WTC11 (cell line): ENCODE measurements around the gene HINFP. TPM values are rescaled to one million over a fixed set of nuclear protein-coding genes. Genes with fewer than 3 reads are reported as not detected.
A peak's percentile ranks its signal among the peaks of the same experiment; 100 is the strongest.

Source experiments
- ATAC-seq: fragments of 200-7000 bp; cut with Tn5 transposase; 2 replicates; pipeline ENCODE4 v1.10.0; 2021; ENCODE audit warnings: mild to moderate bottlenecking, moderate library complexity
- CTCF ChIA-PET: fragments of 300-600 bp; sonication (Branson Sonifier 250); formaldehyde crosslinking; loops from one replicate; lab custom pipeline; 2021; ENCODE audit warnings: antibody characterized with exemption; lab: Charles Lee
- POLR2A ChIA-PET: fragments of 350-600 bp; sonication (Branson Sonifier 250); formaldehyde crosslinking; loops from one replicate; lab custom pipeline; 2021; ENCODE audit warnings: antibody characterized with exemption; lab: Charles Lee
- DNase-seq: peaks from one replicate; pipeline ENCODE4 v3.0.0; 2021; ENCODE audit warnings: low spot score
- H3K27ac Mint-ChIP-seq: 2 replicates; pipeline ENCODE4 v1.8.0; 2021; ENCODE audit warnings: mixed read lengths
- H3K27me3 Mint-ChIP-seq: 2 replicates; pipeline ENCODE4 v1.8.0; 2021; ENCODE audit warnings: low read depth, mild to moderate bottlenecking, moderate library complexity, mixed read lengths
- H3K36me3 Mint-ChIP-seq: 2 replicates; pipeline ENCODE4 v1.8.0; 2021; ENCODE audit warnings: mixed read lengths
- H3K4me1 Mint-ChIP-seq: 2 replicates; pipeline ENCODE4 v1.8.0; 2022; ENCODE audit warnings: mixed read lengths
- H3K4me3 Mint-ChIP-seq: 2 replicates; pipeline ENCODE4 v1.8.0; 2021; ENCODE audit warnings: mild to moderate bottlenecking, moderate library complexity, mixed read lengths
- H3K9me3 Mint-ChIP-seq: 2 replicates; pipeline ENCODE4 v1.8.0; 2021; ENCODE audit warnings: mixed read lengths
- CTCF ChIP-seq: fragments of 200-600 bp; IDR thresholded peaks from 2 replicates; pipeline ENCODE4 v1.8.0; 2022; ENCODE audit warnings: antibody characterized with exemption
- E2F1 ChIP-seq: sonication (generic); formaldehyde crosslinking; IDR thresholded peaks from 2 replicates; pipeline ENCODE4 v1.8.0; 2022; ENCODE audit warnings: mild to moderate bottlenecking, missing genetic modification reagents
- ESRRA ChIP-seq: sonication (generic); formaldehyde crosslinking; IDR thresholded peaks from 2 replicates; pipeline ENCODE4 v1.8.1; 2022; ENCODE audit warnings: mild to moderate bottlenecking, missing genetic modification reagents, borderline replicate concordance
- FOXP1 ChIP-seq: sonication (generic); formaldehyde crosslinking; IDR thresholded peaks from 2 replicates; pipeline ENCODE4 v1.8.0; 2022; ENCODE audit warnings: missing genetic modification reagents, mild to moderate bottlenecking, moderate library complexity, borderline replicate concordance
- HMGXB4 ChIP-seq: sonication (generic); formaldehyde crosslinking; IDR thresholded peaks from 2 replicates; pipeline ENCODE4 v1.8.1; 2023; ENCODE audit warnings: mild to moderate bottlenecking, moderate library complexity, missing genetic modification reagents
- JAZF1 ChIP-seq: fragments of 250-450 bp; sonication (Bioruptor Pico); IDR thresholded peaks from 2 replicates; pipeline ENCODE4 v1.9.0; 2021; ENCODE audit warnings: moderate library complexity, mild to moderate bottlenecking, inconsistent platforms
- JUN ChIP-seq: sonication (generic); formaldehyde crosslinking; IDR thresholded peaks from 2 replicates; pipeline ENCODE4 v1.8.0; 2023; ENCODE audit warnings: mild to moderate bottlenecking, missing genetic modification reagents
- KAT7 ChIP-seq: sonication (generic); formaldehyde crosslinking; IDR thresholded peaks from 2 replicates; pipeline ENCODE4 v1.8.1; 2023; ENCODE audit warnings: missing genetic modification reagents, mild to moderate bottlenecking, borderline replicate concordance
- MLX ChIP-seq: sonication (generic); formaldehyde crosslinking; IDR thresholded peaks from 2 replicates; pipeline ENCODE4 v1.8.1; 2023; ENCODE audit warnings: mild to moderate bottlenecking, missing genetic modification reagents, moderate library complexity
- NFATC4 ChIP-seq: fragments of 250-450 bp; sonication (Bioruptor Pico); IDR thresholded peaks from 2 replicates; pipeline ENCODE4 v1.9.0; 2021; ENCODE audit warnings: mild to moderate bottlenecking
- NFE2L1 ChIP-seq: sonication (generic); formaldehyde crosslinking; IDR thresholded peaks from 2 replicates; pipeline ENCODE4 v1.8.1; 2023; ENCODE audit warnings: missing genetic modification reagents
- NR1H2 ChIP-seq: sonication (generic); formaldehyde crosslinking; IDR thresholded peaks from 2 replicates; pipeline ENCODE4 v1.9.0; 2021; ENCODE audit warnings: mild to moderate bottlenecking, moderate library complexity, missing genetic modification reagents
- SOX15 ChIP-seq: fragments of 250-450 bp; sonication (Bioruptor Pico); IDR thresholded peaks from 2 replicates; pipeline ENCODE4 v1.9.0; 2021; ENCODE audit warnings: mild to moderate bottlenecking
- ZBTB21 ChIP-seq: sonication (generic); formaldehyde crosslinking; IDR thresholded peaks from 2 replicates; pipeline ENCODE4 v1.8.1; 2023; ENCODE audit warnings: mild to moderate bottlenecking, missing genetic modification reagents, borderline replicate concordance
- ZNF263 ChIP-seq: sonication (generic); formaldehyde crosslinking; IDR thresholded peaks from 2 replicates; pipeline ENCODE4 v1.8.1; 2022; ENCODE audit warnings: low read depth, mild to moderate bottlenecking, moderate library complexity, missing genetic modification reagents
- ZNF416 ChIP-seq: fragments of 250-450 bp; sonication (Bioruptor Pico); IDR thresholded peaks from 2 replicates; pipeline ENCODE4 v1.9.0; 2021; ENCODE audit warnings: mild to moderate bottlenecking, inconsistent platforms
- total RNA-seq: library from RNA; stranded (reverse); gene quantifications from 3 replicates; pipeline ENCODE4 v1.2.3, GENCODE V29; 2021
- TF ChIP-seq, protein P1 (sequence below): sonication (generic); formaldehyde crosslinking; IDR thresholded peaks from 2 replicates; pipeline ENCODE4 v1.8.1; 2023; ENCODE audit warnings: mild to moderate bottlenecking, missing genetic modification reagents
- TF ChIP-seq, protein P2 (sequence below): sonication (generic); formaldehyde crosslinking; IDR thresholded peaks from 2 replicates; pipeline ENCODE4 v1.8.0; 2022; ENCODE audit warnings: mild to moderate bottlenecking, missing genetic modification reagents
- TF ChIP-seq, protein P3 (sequence below): sonication (generic); formaldehyde crosslinking; conservative IDR thresholded peaks from 2 replicates; pipeline ENCODE4 v1.8.1; 2023; ENCODE audit warnings: mild to moderate bottlenecking, low read depth, missing genetic modification reagents, moderate library complexity
- TF ChIP-seq, protein P4 (sequence below): sonication (generic); formaldehyde crosslinking; IDR thresholded peaks from 2 replicates; pipeline ENCODE4 v1.8.1; 2022; ENCODE audit warnings: low read depth, missing genetic modification reagents, borderline replicate concordance

The HINFP gene
- total RNA-seq, 1 experiment from 2014 or later = 35.4 TPM

DNA sequence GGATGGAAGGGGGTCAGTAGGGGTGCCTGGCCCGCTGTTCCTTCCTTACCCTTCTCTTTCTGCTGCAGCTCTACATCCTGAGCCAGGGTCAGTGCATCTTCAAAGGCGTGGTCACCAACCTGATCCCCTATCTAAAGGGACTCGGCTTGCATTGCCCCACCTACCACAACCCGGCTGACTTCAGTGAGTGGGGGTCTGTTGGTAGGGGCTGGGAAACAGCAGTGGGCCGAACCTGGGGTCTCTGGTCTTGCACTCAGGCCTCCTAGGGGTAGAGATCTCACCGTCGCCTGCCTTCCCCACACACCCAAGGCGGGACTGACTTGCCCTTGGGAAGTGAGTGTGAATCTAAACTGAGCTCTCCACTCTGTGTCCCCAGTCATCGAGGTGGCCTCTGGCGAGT lies 35.1 kb downstream of the HINFP start:
- Mint-ChIP-seq H3K27me3 (peaks cover 10% of the 10 kb centered on the region), H3K9me3 (no peaks in the 10 kb centered on the region), H3K4me3 (no peak overlapping the region)
- TF ChIP-seq ESRRA (CRISPR knock-in tag) (no peak), E2F1 (CRISPR knock-in tag) (no peak), NFE2L1 (CRISPR knock-in tag) (no peak), CTCF (peak; percentile 3; the same call in 1 of the 2 replicates), FOXP1 (CRISPR knock-in tag) (no peak)
- TF ChIP-seq, all 79 proteins: peak for 1
- ChIA-PET CTCF (interaction anchor here (0.7 to 5.1 kb wide), 9 partner anchors 9 to 165 kb away, joined by 3 to 38 read pairs (median 4); partner anchors contain the start of gene NLRX1), POLR2A (no interaction called here)
- Mint-ChIP-seq H3K27ac (no peak overlapping the region), H3K36me3 (no peaks in the 10 kb centered on the region), H3K4me1 (peaks cover 12% of the 10 kb centered on the region)
- ATAC-seq (no peak), DNase-seq (no peak)

DNA sequence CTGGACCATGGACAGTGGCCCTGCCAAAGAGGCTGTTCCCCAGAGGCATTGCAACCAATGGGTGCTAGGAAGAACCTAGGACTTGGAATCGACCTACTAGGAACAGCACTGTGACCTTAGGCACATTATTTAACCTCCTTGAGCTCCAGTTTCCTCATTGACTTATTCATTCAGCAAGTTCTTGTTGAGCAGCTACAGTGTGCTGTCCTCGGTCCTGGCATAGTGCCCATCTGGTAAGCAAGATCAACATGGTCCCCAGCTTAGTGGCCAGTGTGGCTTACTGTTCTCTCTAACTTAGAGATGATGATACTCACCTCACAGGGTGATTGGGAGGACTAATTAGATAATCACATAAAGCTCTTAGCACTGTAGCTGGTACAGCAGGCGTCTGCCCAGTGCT lies 35.7 kb downstream of the HINFP start:
- TF ChIP-seq ZBTB21 (no peak), ZNF416 (CRISPR knock-in tag) (no peak), JUN (CRISPR knock-in tag) (no peak), JAZF1 (no peak)
- TF ChIP-seq, protein P1, sequence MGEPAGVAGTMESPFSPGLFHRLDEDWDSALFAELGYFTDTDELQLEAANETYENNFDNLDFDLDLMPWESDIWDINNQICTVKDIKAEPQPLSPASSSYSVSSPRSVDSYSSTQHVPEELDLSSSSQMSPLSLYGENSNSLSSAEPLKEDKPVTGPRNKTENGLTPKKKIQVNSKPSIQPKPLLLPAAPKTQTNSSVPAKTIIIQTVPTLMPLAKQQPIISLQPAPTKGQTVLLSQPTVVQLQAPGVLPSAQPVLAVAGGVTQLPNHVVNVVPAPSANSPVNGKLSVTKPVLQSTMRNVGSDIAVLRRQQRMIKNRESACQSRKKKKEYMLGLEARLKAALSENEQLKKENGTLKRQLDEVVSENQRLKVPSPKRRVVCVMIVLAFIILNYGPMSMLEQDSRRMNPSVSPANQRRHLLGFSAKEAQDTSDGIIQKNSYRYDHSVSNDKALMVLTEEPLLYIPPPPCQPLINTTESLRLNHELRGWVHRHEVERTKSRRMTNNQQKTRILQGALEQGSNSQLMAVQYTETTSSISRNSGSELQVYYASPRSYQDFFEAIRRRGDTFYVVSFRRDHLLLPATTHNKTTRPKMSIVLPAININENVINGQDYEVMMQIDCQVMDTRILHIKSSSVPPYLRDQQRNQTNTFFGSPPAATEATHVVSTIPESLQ (CRISPR knock-in tag) = no peak
- POLR2A ChIA-PET = no interaction called here
- no peak overlapping the region for H3K4me3 Mint-ChIP-seq
- no peak overlapping the region for H3K27ac Mint-ChIP-seq
- H3K4me1 Mint-ChIP-seq = peaks cover 12% of the 10 kb centered on the region
- DNase-seq (no peak), ATAC-seq (no peak)
- H3K9me3 Mint-ChIP-seq = no peaks in the 10 kb centered on the region
- peaks cover 5% of the 10 kb centered on the region for H3K27me3 Mint-ChIP-seq
- CTCF ChIA-PET = interaction anchor here (0.7 to 2.7 kb wide), 4 partner anchors 8 to 80 kb away, joined by 3 to 13 read pairs (median 8); no protein-coding TSS in a partner anchor
- H3K36me3 Mint-ChIP-seq = no peaks in the 10 kb centered on the region

GRCh38 chr11:119158467-119158866 lies 37.1 kb downstream of the HINFP start:
- ChIA-PET CTCF (no interaction called here), POLR2A (no interaction called here)
- TF ChIP-seq NR1H2 (CRISPR knock-in tag) (no peak), NFATC4 (CRISPR knock-in tag) (no peak), HMGXB4 (CRISPR knock-in tag) (no peak), KAT7 (CRISPR knock-in tag) (no peak), ZNF263 (CRISPR knock-in tag) (no peak), MLX (no peak), SOX15 (no peak)
- TF ChIP-seq, protein P2, sequence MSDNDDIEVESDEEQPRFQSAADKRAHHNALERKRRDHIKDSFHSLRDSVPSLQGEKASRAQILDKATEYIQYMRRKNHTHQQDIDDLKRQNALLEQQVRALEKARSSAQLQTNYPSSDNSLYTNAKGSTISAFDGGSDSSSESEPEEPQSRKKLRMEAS (CRISPR knock-in tag) = no peak
- TF ChIP-seq, protein P3, sequence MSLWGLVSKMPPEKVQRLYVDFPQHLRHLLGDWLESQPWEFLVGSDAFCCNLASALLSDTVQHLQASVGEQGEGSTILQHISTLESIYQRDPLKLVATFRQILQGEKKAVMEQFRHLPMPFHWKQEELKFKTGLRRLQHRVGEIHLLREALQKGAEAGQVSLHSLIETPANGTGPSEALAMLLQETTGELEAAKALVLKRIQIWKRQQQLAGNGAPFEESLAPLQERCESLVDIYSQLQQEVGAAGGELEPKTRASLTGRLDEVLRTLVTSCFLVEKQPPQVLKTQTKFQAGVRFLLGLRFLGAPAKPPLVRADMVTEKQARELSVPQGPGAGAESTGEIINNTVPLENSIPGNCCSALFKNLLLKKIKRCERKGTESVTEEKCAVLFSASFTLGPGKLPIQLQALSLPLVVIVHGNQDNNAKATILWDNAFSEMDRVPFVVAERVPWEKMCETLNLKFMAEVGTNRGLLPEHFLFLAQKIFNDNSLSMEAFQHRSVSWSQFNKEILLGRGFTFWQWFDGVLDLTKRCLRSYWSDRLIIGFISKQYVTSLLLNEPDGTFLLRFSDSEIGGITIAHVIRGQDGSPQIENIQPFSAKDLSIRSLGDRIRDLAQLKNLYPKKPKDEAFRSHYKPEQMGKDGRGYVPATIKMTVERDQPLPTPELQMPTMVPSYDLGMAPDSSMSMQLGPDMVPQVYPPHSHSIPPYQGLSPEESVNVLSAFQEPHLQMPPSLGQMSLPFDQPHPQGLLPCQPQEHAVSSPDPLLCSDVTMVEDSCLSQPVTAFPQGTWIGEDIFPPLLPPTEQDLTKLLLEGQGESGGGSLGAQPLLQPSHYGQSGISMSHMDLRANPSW (CRISPR knock-in tag) = no peak
- TF ChIP-seq, protein P4, sequence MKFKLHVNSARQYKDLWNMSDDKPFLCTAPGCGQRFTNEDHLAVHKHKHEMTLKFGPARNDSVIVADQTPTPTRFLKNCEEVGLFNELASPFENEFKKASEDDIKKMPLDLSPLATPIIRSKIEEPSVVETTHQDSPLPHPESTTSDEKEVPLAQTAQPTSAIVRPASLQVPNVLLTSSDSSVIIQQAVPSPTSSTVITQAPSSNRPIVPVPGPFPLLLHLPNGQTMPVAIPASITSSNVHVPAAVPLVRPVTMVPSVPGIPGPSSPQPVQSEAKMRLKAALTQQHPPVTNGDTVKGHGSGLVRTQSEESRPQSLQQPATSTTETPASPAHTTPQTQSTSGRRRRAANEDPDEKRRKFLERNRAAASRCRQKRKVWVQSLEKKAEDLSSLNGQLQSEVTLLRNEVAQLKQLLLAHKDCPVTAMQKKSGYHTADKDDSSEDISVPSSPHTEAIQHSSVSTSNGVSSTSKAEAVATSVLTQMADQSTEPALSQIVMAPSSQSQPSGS (CRISPR knock-in tag) = no peak

More at GRCh38 chr11:119158467-119158866, 37.1 kb downstream of the HINFP start:
- DNase-seq (no peak), ATAC-seq (no peak)
- Mint-ChIP-seq H3K9me3 (no peaks in the 10 kb centered on the region), H3K27ac (no peak overlapping the region), H3K4me1 (peaks cover 12% of the 10 kb centered on the region), H3K27me3 (no peaks in the 10 kb centered on the region; the same call in 1 of the 2 replicates), H3K36me3 (no peaks in the 10 kb centered on the region), H3K4me3 (no peak overlapping the region)
